ENCODE results near the gene RIN3. TPM values are rescaled to one million over a fixed set of nuclear protein-coding genes. Genes with fewer than 3 reads are reported as not detected.
A peak's percentile ranks its signal among the peaks of the same experiment; 100 is the strongest.

RIN3 gene
- polyA plus RNA-seq, 3 donors = 42.8 to 144 (median 54.6) TPM

DNA sequence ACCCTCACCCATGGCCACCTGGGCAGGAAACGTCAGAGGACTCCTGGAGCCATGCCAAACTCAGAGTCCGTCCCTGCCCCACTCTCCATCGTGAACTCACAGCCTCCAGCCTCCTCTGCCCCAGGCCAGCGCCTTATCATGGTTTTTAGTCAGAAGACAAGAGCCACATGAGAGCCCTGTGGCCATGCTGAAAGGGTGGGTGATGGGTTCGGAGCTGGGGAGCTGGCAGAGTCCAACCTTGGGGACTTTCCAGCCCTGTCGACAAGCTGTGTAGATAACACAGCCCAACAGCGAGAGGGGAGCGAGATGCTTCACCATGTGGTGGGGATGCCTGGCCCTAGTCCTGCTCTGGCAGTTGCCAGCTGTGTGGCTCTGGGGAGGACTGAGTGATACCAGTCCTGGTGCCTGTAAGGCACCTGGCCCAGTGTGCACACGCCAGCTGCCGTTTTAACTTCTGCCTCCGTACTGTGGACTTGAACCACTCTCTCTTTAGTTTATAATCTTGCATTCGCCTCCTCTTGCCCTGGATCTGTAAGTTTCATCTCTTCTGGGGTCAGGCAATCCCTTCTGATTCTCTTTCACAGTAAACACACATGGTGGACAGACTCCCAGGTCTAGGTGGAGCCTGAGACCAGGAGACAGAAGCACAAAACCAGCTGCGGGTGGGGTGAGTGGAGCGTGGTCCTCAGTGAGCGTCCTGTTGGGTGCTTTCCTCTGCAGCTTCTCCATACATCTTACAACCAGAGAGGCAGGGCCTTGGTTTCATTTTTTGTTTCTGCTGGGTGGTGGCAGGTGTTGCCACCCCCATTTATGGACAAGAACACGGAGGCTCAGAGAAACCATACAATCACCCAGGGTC lies 55.3 kb downstream of the RIN3 start:
- peaks cover 10% of the 10 kb centered on the region for H3K79me2 ChIP-seq (ENCODE audit: insufficient read depth, low read length)

DNA sequence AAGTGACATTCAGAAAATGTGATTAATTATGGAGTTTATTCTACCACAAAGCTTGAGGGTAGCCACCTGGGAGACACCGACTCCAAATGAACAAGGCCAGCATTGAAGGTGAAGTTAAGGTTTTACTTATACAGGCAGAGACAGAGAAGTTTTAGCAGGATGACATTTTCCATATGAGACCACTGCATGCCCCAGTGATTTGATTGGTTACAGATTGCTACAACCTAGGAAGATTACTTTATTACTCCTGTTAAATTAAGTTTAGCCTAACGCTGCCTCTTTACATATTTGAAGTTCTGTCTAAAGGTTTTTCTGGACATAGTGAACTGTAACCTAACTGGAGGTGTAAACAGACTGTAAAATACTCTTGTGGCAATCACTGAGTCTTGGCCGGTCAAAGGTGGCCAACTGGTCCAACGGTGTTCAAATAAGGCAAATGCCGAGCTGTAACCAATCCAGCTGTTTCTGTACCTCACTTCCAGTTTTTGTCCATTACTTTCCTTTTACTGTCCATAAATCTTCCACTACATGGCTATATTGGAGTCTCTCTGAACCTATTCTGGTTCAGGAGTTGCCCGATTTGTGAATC lies 57.2 kb downstream of the RIN3 start:
- peaks cover 59 to 97% of the 10 kb centered on the region in 2 donors for H3K36me3 ChIP-seq (replicated peaks in 1 of 2; ENCODE audit: control insufficient read depth in 1 of 2, insufficient read depth in 2 of 2, low read length in 2 of 2)

More for the DNA sequence above, 55.3 kb downstream of the RIN3 start:
- H3K4me1 ChIP-seq (ENCODE audit: control insufficient read depth in 1 of 2, insufficient read depth in 2 of 2, low read length in 2 of 2) = peaks cover 13 to 15% of the 10 kb centered on the region in 2 donors
- H3K4me2 ChIP-seq (replicated peaks; ENCODE audit: extremely low read depth, low read length, poor library complexity, severe bottlenecking) = no peak overlapping the region
- no peak for DNase-seq
- H3K36me3 Mint-ChIP-seq = peaks cover 92 to 93% of the 10 kb centered on the region in 2 donors
- no peak overlapping the region for H3K9ac ChIP-seq (ENCODE audit: insufficient read depth, low read length, poor library complexity, severe bottlenecking)
- intact Hi-C loops (cut with micrococcal nuclease) = no loop called here
- no peak overlapping the region for H2AFZ ChIP-seq (ENCODE audit: insufficient read depth, low read depth, low read length, poor library complexity, severe bottlenecking)
- TF ChIP-seq, protein P1, sequence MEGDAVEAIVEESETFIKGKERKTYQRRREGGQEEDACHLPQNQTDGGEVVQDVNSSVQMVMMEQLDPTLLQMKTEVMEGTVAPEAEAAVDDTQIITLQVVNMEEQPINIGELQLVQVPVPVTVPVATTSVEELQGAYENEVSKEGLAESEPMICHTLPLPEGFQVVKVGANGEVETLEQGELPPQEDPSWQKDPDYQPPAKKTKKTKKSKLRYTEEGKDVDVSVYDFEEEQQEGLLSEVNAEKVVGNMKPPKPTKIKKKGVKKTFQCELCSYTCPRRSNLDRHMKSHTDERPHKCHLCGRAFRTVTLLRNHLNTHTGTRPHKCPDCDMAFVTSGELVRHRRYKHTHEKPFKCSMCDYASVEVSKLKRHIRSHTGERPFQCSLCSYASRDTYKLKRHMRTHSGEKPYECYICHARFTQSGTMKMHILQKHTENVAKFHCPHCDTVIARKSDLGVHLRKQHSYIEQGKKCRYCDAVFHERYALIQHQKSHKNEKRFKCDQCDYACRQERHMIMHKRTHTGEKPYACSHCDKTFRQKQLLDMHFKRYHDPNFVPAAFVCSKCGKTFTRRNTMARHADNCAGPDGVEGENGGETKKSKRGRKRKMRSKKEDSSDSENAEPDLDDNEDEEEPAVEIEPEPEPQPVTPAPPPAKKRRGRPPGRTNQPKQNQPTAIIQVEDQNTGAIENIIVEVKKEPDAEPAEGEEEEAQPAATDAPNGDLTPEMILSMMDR (IDR thresholded peaks at IDR 0.05) = no peak
- H3K27me3 ChIP-seq (ENCODE audit: control insufficient read depth in 2 of 2, insufficient read depth in 2 of 2, low read length in 2 of 2) = no peaks in the 10 kb centered on the region
- H3K9me3 ChIP-seq (replicated peaks in 1 of 2; ENCODE audit: control insufficient read depth in 1 of 2, insufficient read depth in 1 of 2, low read length in 2 of 2) = peaks cover 0 to 16% of the 10 kb centered on the region in 2 donors
- H3K4me3 ChIP-seq (replicated peaks in 1 of 3; ENCODE audit: low read depth in 2 of 3, low read length in 3 of 3) = no peak overlapping the region
- H4K20me1 ChIP-seq (ENCODE audit: insufficient read depth, low read length) = peaks cover 100% of the 10 kb centered on the region
- WGBS (ENCODE audit: insufficient coverage) = 93% methylated on average over 12 of the region's 16 CpGs
- peaks cover 14% of the 10 kb centered on the region for H3K4me1 Mint-ChIP-seq
- H3K36me3 ChIP-seq (replicated peaks in 1 of 2; ENCODE audit: control insufficient read depth in 1 of 2, insufficient read depth in 2 of 2, low read length in 2 of 2) = peaks cover 56 to 92% of the 10 kb centered on the region in 2 donors
- H3K27ac Mint-ChIP-seq = peak overlapping the region in 3 of 7 donors; percentile 18 to 72 (median 55)
- H3K4me3 Mint-ChIP-seq = no peak overlapping the region
- peaks cover 0 to 11% (median 5%) of the 10 kb centered on the region in 7 donors for H3K9me3 Mint-ChIP-seq
- peaks cover 0 to 3% (median 2%) of the 10 kb centered on the region in 3 donors for H3K27me3 Mint-ChIP-seq (ENCODE audit: low read depth in 3 of 3)
- H3K27ac ChIP-seq (ENCODE audit: low read depth in 1 of 2, low read length in 2 of 2) = no peak overlapping the region

More for the DNA sequence above, 57.2 kb downstream of the RIN3 start:
- DNase-seq = no peak
- H3K9me3 ChIP-seq (replicated peaks in 1 of 2; ENCODE audit: control insufficient read depth in 1 of 2, insufficient read depth in 1 of 2, low read length in 2 of 2) = peaks cover 0 to 16% of the 10 kb centered on the region in 2 donors
- no peak overlapping the region for H3K4me2 ChIP-seq (replicated peaks; ENCODE audit: extremely low read depth, low read length, poor library complexity, severe bottlenecking)
- H3K4me3 ChIP-seq (replicated peaks in 1 of 3; ENCODE audit: low read depth in 2 of 3, low read length in 3 of 3) = no peak overlapping the region
- peaks cover 0 to 11% (median 5%) of the 10 kb centered on the region in 7 donors for H3K9me3 Mint-ChIP-seq
- TF ChIP-seq, protein P1 (IDR thresholded peaks at IDR 0.05) = no peak
- H2AFZ ChIP-seq (ENCODE audit: insufficient read depth, low read depth, low read length, poor library complexity, severe bottlenecking) = no peak overlapping the region
- WGBS (ENCODE audit: insufficient coverage) = 94% methylated on average over 3 of the region's 6 CpGs
- intact Hi-C loops (cut with micrococcal nuclease) = no loop called here
- H4K20me1 ChIP-seq (ENCODE audit: insufficient read depth, low read length) = peaks cover 100% of the 10 kb centered on the region
- no peak overlapping the region for H3K9ac ChIP-seq (ENCODE audit: insufficient read depth, low read length, poor library complexity, severe bottlenecking)
- H3K27ac ChIP-seq (ENCODE audit: low read depth in 1 of 2, low read length in 2 of 2) = no peak overlapping the region
- H3K4me3 Mint-ChIP-seq = no peak overlapping the region
- peaks cover 0 to 3% (median 2%) of the 10 kb centered on the region in 3 donors for H3K27me3 Mint-ChIP-seq (ENCODE audit: low read depth in 3 of 3)
- peaks cover 2% of the 10 kb centered on the region for H3K79me2 ChIP-seq (ENCODE audit: insufficient read depth, low read length)
- peak overlapping the region in 2 of 7 donors; percentile 43 to 70 for H3K27ac Mint-ChIP-seq
- no peaks in the 10 kb centered on the region for H3K4me1 Mint-ChIP-seq
- H3K36me3 Mint-ChIP-seq = peaks cover 91% of the 10 kb centered on the region in 2 donors
- no peaks in the 10 kb centered on the region for H3K27me3 ChIP-seq (ENCODE audit: control insufficient read depth in 2 of 2, insufficient read depth in 2 of 2, low read length in 2 of 2)
- H3K4me1 ChIP-seq (ENCODE audit: control insufficient read depth in 1 of 2, insufficient read depth in 2 of 2, low read length in 2 of 2) = no peaks in the 10 kb centered on the region
